Skeletal muscle cell (primary cell): ENCODE data around the gene ZBTB40.

Experiments
- DNase-seq: peaks from one replicate; pipeline ENCODE4 v3.0.0-alpha.2; 2010; ENCODE audit warnings: low read depth
- H3K4me3 ChIP-seq: 2 replicates; pipeline ENCODE4 v1.5.1; 2011; ENCODE audit warnings: low read depth, mild to moderate bottlenecking, control low read depth, low read length, moderate library complexity

The ZBTB40 gene

GRCh38 chr1:22544606-22545005 lies 93.0 kb downstream of the ZBTB40 start:
- no peak overlapping the region for H3K4me3 ChIP-seq
- no peak for DNase-seq

GRCh38 chr1:22545141-22545540 lies 93.5 kb downstream of the ZBTB40 start:
- DNase-seq, result no peak
- no peak overlapping the region for H3K4me3 ChIP-seq

DNA sequence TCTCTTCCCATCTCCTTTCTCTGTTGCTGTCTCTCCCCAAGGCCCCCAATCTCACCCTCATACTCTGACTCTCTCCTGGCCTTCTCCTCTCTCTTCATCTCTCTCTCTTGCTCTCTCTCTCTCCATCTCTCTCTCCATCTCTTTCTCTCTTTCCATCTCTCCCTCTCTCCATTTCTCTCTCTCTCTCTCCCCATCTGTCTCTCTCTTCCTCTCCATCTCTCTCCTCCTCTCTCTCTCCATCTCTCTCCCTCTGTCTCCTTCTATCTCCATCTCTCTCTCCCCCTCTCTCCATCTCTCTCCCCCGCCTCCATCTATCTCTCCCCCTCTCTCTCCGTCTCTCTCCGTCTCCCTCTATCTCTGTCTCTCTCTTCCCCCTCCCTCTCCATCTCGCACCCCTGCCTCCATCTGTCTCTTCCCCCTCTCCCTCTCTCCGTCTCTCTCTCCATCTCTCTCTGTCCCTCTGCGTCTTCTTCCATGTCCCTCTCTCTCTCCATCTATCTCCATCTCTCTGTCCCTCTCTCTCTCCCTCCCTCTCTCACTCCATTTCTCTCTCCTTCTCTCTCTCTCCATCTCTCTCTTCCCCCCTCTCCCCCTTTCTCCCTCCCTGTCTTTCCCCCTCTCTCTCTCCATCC lies 95.7 kb downstream of the ZBTB40 start:
- H3K4me3 ChIP-seq, result no peak overlapping the region

GRCh38 chr1:22547818-22548462 lies 96.3 kb downstream of the ZBTB40 start:
- H3K4me3 ChIP-seq, result no peak overlapping the region
- DNase-seq, result no peak

More for the DNA sequence above, 95.7 kb downstream of the ZBTB40 start:
- no peak for DNase-seq

GRCh38 chr1:22550021-22550420 lies 98.4 kb downstream of the ZBTB40 start:
- H3K4me3 ChIP-seq, result no peak overlapping the region
- no peak for DNase-seq

GRCh38 chr1:22551591-22551990 lies 99.9 kb downstream of the ZBTB40 start:
- H3K4me3 ChIP-seq, result no peak overlapping the region
- no peak for DNase-seq

DNA sequence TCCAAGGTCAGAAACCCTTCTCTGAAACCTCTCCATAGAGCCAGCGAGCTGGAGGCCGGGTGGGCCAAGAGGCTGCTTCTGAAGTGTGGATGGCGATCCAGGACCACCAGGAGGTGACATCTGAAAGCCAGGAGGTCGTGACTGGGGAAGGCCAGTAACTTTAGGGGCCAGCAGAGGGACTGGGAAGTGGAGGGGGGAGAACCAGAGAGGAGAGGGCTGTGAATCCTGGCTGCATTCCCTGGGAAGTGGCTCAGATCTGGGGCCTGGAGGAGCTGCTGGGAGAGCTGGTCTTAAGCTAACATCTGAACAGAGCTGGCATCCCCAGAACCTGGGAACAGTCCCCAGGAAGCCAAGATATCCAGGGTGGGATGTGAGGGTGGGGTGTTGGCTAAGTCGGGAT lies 100.4 kb downstream of the ZBTB40 start:
- DNase-seq, result no peak
- no peak overlapping the region for H3K4me3 ChIP-seq

DNA sequence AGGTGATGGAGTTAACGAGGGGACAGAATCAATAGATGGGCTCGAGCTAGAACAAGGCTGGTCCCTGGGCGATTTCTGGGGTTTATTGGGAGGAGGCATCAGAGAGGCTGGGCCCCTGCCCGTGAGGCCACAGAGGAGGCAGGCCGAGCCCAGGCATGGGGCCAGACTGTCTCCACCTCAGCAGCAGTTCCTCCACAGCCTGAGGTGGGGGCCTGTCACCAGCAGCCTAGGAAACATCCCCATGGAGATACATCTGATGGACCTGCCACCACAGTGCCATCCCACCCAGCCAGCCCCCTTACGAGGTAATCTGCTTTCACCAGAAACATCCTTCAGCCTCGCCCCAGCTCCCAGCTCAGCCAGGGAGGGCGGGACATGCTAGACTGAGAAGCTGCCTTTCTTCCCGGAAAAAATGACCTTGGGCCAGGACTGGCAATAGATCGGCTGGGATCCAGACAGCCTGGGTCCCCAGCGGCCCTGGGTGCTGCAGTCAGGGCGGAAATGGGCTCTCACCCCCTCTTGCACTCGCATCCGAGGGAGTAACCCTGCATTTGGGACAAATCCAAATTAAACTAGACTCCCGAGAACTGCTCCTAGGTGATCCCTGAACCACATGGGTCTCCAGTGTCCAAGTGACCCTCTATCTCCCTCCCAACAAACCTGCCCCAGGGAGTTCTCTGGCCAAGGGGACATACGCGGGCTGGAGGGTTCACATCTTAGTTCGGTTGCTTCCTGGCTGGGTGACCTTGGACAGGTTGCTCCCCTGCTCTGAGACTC lies 101.6 kb downstream of the ZBTB40 start:
- no peak overlapping the region for H3K4me3 ChIP-seq
- no peak for DNase-seq

- no peak for DNase-seq
- no peak overlapping the region for H3K4me3 ChIP-seq
Observed at GRCh38 chr1:22553991-22554522, 102.4 kb downstream of the ZBTB40 start.

GRCh38 chr1:22555371-22555656 lies 103.7 kb downstream of the ZBTB40 start:
- no peak overlapping the region for H3K4me3 ChIP-seq
- DNase-seq, result no peak

DNA sequence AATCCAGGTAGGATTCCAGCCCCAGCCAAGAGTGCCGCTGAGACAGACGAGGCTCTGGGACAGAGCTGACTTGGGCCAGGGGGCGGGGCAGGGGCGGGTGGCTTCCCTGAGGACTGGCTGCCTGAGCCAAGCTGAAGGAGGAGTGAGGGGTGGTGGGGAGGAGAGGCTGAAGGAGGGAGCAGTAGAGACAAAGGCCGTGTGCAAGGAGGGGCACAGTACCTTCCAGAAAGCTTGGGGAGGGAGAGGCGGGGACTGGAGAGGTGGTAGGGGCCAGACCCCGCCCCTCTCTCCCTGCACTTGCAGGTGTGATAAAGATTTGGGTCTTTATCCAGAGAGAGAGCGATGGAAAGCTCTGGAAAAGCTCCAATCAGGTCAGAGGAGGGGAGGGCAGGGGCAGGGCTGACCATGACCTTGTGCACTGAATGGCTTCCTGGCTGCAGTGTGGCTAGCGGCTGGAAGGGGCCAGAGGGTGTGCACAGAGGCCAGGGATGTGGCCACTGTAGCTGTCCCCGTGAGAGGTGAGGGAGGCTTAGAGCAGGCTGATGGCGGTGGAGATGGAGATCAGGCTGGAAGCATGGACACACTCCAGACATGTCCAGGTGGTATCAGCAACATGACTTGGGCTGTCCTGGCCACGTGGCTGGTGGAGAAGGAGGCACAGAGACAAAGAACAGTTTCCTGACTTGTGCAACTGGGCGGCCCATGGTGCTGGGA lies 104.9 kb downstream of the ZBTB40 start:
- no peak overlapping the region for H3K4me3 ChIP-seq
- DNase-seq, result no peak

DNA sequence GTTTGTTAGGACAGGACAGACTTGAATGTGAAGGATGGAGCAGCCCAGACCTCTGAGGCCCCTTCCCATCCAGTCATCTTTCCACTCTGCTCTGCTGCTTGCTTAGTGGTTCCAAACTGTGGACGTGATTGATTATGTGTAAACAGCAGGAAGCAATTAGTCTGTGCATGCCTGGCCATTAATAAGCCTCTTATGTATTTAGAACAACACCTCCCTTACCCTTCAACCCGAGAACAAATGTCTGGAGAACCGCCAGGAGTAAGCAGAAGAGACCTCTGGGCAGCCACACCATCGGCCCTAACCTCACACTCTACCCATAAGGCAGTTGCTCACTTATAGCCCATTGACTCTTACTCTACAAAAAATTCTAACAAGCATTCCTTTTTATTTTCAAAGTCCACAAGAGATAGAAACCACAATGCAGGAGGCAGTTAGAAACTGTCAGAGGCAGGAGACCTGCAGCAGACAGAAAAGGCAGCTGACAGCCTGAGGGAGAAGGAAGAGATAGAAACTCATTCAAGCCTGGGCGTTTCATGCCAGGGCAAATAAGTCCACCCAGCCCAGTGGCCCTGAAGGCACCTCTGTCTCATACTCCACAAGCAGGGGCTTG lies 105.8 kb downstream of the ZBTB40 start:
- H3K4me3 ChIP-seq, result no peak overlapping the region
- DNase-seq, result no peak

DNA sequence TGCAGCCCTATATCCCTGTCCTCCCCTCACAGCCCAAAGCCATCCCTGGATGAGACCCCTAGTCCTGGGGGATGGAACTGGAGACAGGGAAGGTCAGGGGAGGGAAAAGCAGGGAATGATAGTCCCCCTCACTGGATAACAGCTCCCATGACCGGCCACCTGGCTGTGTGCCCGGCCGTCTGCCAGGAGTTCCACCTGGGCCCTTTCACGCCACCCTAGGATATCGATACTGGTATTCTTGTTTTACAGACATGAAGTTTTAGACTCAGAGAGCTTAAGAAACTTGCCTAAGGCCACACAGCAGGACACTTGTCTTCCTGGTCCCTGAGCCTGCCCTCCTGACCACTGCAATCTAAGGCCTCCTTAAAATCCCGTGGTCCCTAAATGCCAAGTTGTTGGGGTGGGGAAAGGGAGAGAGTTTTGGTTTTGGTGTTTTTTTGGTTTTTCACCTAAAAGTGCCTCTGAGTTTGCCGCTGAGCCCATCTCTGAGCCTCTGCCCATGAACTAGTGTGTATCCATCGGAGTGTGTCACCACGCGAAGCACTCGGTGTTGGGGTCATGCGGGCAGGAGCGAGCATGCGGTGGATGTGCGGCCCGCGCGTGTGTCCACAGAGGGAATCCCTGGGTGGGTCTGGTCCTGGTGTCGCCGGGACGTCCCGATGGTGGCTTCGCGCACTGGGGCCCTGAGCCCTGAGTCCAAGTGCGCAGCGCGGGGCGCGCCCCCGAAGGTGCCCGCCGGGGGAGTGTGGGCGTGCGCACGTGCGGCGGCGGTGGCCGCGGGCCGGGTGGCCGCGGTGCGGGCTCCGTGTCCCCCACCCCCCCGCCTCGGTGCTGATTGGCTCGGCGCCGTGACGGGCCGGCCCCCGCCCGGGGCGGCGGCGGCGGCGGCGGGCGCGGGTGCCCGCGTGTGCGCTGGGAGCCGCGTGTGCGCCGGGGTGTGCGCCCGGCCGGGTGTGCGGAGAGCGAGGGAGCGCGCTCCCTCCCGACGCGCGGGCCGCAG lies 111.2 kb downstream of the ZBTB40 start, which contains the start of gene EPHA8:
Gene EPHA8, plus strand, starts transcription at position 906 of the 1,000 bp plus-strand sequence. CDS start 147 bp downstream, outside the sequence.
- DNase-seq, result no peak
- no peak within 1 kb of the TSS for H3K4me3 ChIP-seq

- H3K4me3 ChIP-seq, result no peak overlapping the region
- no peak for DNase-seq
Observed at GRCh38 chr1:22563671-22564602, 112.3 kb downstream of the ZBTB40 start.

DNA sequence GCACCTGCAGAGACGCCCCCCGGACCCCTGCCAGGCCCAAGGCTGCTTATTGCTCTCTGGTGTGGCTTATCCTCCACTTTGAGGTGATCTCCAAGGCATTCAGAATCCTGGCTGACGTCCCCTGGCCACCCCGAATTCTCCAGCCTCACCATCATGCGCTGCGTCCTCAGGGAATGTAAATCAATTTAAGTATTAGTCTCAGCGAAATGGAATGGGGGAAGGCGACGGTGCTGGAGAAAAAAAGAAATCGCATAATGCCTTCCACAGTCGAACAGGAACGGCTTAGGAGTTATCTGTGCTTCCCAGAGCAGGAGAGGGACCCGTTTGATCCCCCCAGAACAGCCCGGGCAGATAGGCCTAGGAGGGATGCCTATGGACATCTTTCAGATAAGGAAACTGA lies 114.5 kb downstream of the ZBTB40 start:
- DNase-seq, result no peak
- no peak overlapping the region for H3K4me3 ChIP-seq

- H3K4me3 ChIP-seq, result no peak overlapping the region
- no peak for DNase-seq
Observed at GRCh38 chr1:22567197-22567596, 115.5 kb downstream of the ZBTB40 start.

DNA sequence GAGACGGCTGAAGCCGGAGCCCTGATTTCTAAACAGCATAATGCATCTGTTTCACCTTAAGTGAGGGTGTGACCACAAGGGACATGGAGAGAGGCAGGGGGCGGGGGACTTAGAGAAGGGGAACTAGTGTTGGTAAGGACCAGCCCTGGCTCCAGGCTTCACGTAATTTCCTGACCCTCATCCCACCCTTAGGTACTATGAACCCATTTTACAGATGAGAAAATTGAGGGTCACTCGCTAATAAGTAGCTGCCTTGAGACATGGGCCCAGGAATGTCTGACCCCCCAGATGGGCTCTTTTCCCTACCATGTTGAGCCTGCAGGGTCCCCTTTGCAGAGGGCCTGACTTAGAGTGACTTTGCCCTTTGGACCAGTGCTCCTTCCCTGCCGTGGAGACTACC lies 116.3 kb downstream of the ZBTB40 start:
- H3K4me3 ChIP-seq, result no peak overlapping the region
- no peak for DNase-seq
